Aorta (tissue), 5 donors: Measurements from ENCODE around the gene COA7. TPM values are rescaled to one million over a fixed set of nuclear protein-coding genes. Genes with fewer than 3 reads are reported as not detected.

Experiments used
- ATAC-seq: fragments of 200-7000 bp; cut with Tn5 transposase; one replicate; pipeline ENCODE4 v1.9.1; 2022; ENCODE audit warnings: moderate library complexity; ENCODE audit not compliant: low FRiP score
- DNase-seq, 2 donors: peaks; one replicate each; pipeline ENCODE4 v3.0.0-alpha.2; 2020
- H3K27ac ChIP-seq, 2 donors: one replicate each; pipeline ENCODE4 v1.5.1; 2013; ENCODE audit warnings: low read length in 2 of 2, mild to moderate bottlenecking in 2 of 2, moderate library complexity in 2 of 2, control low read depth in 1 of 2, inconsistent platforms in 1 of 2, low read depth in 1 of 2
- H3K27me3 ChIP-seq, 2 donors: one replicate each; pipeline ENCODE4 v1.6.1; 2013; ENCODE audit warnings: control low read depth in 1 of 2, low read length in 1 of 2, mild to moderate bottlenecking in 1 of 2, moderate library complexity in 1 of 2; ENCODE audit not compliant: insufficient read depth in 2 of 2, control insufficient read depth in 1 of 2
- H3K36me3 ChIP-seq, 2 donors: one replicate each; pipeline ENCODE4 v1.6.1; 2013; ENCODE audit warnings: control low read depth in 1 of 2, low read length in 1 of 2, mild to moderate bottlenecking in 1 of 2; ENCODE audit not compliant: insufficient read depth in 2 of 2, control insufficient read depth in 1 of 2
- H3K4me1 ChIP-seq, 2 donors: one replicate each; pipeline ENCODE4 v1.6.1; 2013; ENCODE audit warnings: low read length in 2 of 2, control low read depth in 1 of 2, mild to moderate bottlenecking in 1 of 2, moderate library complexity in 1 of 2; ENCODE audit not compliant: insufficient read depth in 2 of 2, control insufficient read depth in 1 of 2
- H3K4me3 ChIP-seq, 2 donors: one replicate each; pipeline ENCODE4 v1.5.1; 2013; ENCODE audit warnings: low read length in 2 of 2, control low read depth in 1 of 2, mild to moderate bottlenecking in 1 of 2
- H3K9me3 ChIP-seq: one replicate; pipeline ENCODE4 v1.6.1; 2013; ENCODE audit warnings: mild to moderate bottlenecking, low read length; ENCODE audit not compliant: control insufficient read depth
- WGBS, 2 donors: extraction: QIAGEN DNeasy Blood & Tissue Kit; methylation state at CpG; one replicate each; pipeline ENCODE4 v1.1.7; 2013; 5-methylcytosine and 5-hydroxymethylcytosine counted together
- intact Hi-C, 2 donors: fragments of 100-400 bp; cut with DNase I; formaldehyde crosslinking; loops; one replicate each; pipeline versions ENCODE4 v1.14.2 to v1.15.0; 2022
- polyA plus RNA-seq, 2 donors: library from polyadenylated mRNA; stranded (reverse); fragments of 200-250 nt; gene quantifications; one replicate each; pipeline ENCODE4 v1.2.3, GENCODE V29; 2013
- total RNA-seq, 2 donors: library from RNA; stranded (reverse); fragmentation: NEBNext Ultra II Directional; extraction: Animal tissue kit (Norgen Biotek cat#: 25700); gene quantifications; one replicate each; pipeline ENCODE4 v1.2.1, GENCODE V29; 2021
- donor health status: healthy with polysubstance abuse.
- donor health status: Bipolar disorder and iron deficiency.
- donor health status: DM: no; HTN: no; CAD: no.
- donor health status: DM: no; HTN: no; CAD: no.
- donor health status: DM: yes; HTN: yes; CAD: no.

Gene COA7
- total and polyA plus RNA-seq, 4 donors = 3.2 to 10.5 (median 7.5) TPM

- H3K9me3 ChIP-seq = no peaks in the 10 kb centered on the region
- DNase-seq (no peak), ATAC-seq (no peak)
- no peaks in the 10 kb centered on the region for H3K4me1 ChIP-seq
- no peak overlapping the region for H3K27ac ChIP-seq
- H3K36me3 ChIP-seq = no peaks in the 10 kb centered on the region
- no peaks in the 10 kb centered on the region for H3K27me3 ChIP-seq
- H3K4me3 ChIP-seq = no peak overlapping the region
- WGBS, 2 donors = 94 to 100% methylated on average over 1 of the region's 1 CpG
- intact Hi-C loops = no loop called here
These were observed 19.1 kb downstream of the COA7 start for GRCh38 chr1:52679048-52679447.

- no peaks in the 10 kb centered on the region for H3K27me3 ChIP-seq
- 61 to 66% methylated on average over 6 of the region's 6 CpGs for WGBS, 2 donors
- H3K4me1 ChIP-seq = no peaks in the 10 kb centered on the region
- DNase-seq (no peak), ATAC-seq (no peak)
- intact Hi-C loops = no loop called here
- H3K27ac ChIP-seq = no peak overlapping the region
- no peaks in the 10 kb centered on the region for H3K36me3 ChIP-seq
- H3K4me3 ChIP-seq = no peak overlapping the region
- no peaks in the 10 kb centered on the region for H3K9me3 ChIP-seq
These were observed 20.9 kb downstream of the COA7 start for GRCh38 chr1:52677076-52677806.

GRCh38 chr1:52676249-52676903 lies 21.8 kb downstream of the COA7 start:
- Histone ChIP-seq H3K4me1 (no peaks in the 10 kb centered on the region), H3K27ac (no peak overlapping the region), H3K4me3 (no peak overlapping the region), H3K9me3 (no peaks in the 10 kb centered on the region), H3K27me3 (no peaks in the 10 kb centered on the region), H3K36me3 (no peaks in the 10 kb centered on the region)
- ATAC-seq (peak; percentile 64), DNase-seq (peak in 1 of 2 donors; percentile 87)
- intact Hi-C loops = no loop called here
- WGBS, 2 donors = 64 to 66% methylated on average over 8 of the region's 8 CpGs

- no peak for ATAC-seq
- 60 to 66% methylated on average over 6 of the region's 6 CpGs for WGBS, 2 donors
- H3K4me3 ChIP-seq = no peak overlapping the region
- H3K27ac ChIP-seq = no peak overlapping the region
- no peaks in the 10 kb centered on the region for H3K9me3 ChIP-seq
- H3K4me1 ChIP-seq = no peaks in the 10 kb centered on the region
- no peaks in the 10 kb centered on the region for H3K27me3 ChIP-seq
- intact Hi-C loops = no loop called here
- H3K36me3 ChIP-seq = no peaks in the 10 kb centered on the region
- no peak for DNase-seq
These were observed 23.4 kb downstream of the COA7 start for GRCh38 chr1:52674497-52675384.

- ATAC-seq = no peak
- H3K4me1 ChIP-seq = no peaks in the 10 kb centered on the region
- no peaks in the 10 kb centered on the region for H3K36me3 ChIP-seq
- no peak for DNase-seq
- H3K27me3 ChIP-seq = no peaks in the 10 kb centered on the region
- H3K9me3 ChIP-seq = no peaks in the 10 kb centered on the region
- no peak overlapping the region for H3K4me3 ChIP-seq
- intact Hi-C loops = no loop called here
- WGBS, 2 donors = 82 to 91% methylated on average over 4 of the region's 4 CpGs
- H3K27ac ChIP-seq = no peak overlapping the region
These were observed 24.6 kb downstream of the COA7 start for GRCh38 chr1:52673513-52673912.

GRCh38 chr1:52672946-52673345 lies 25.2 kb downstream of the COA7 start:
- 6 to 14% methylated on average over 1 of the region's 1 CpG for WGBS, 2 donors
- Histone ChIP-seq H3K4me1 (no peaks in the 10 kb centered on the region), H3K4me3 (no peak overlapping the region), H3K36me3 (no peaks in the 10 kb centered on the region), H3K27ac (no peak overlapping the region), H3K9me3 (no peaks in the 10 kb centered on the region), H3K27me3 (no peaks in the 10 kb centered on the region)
- ATAC-seq = no peak
- no peak for DNase-seq
- intact Hi-C loops = no loop called here

GRCh38 chr1:52670604-52671003 lies 27.5 kb downstream of the COA7 start:
- Histone ChIP-seq H3K27me3 (no peaks in the 10 kb centered on the region), H3K4me1 (no peaks in the 10 kb centered on the region), H3K9me3 (no peaks in the 10 kb centered on the region), H3K36me3 (no peaks in the 10 kb centered on the region), H3K4me3 (no peak overlapping the region), H3K27ac (no peak overlapping the region)
- DNase-seq (no peak), ATAC-seq (no peak)
- WGBS, 2 donors = 56 to 74% methylated on average over 2 of the region's 2 CpGs
- intact Hi-C loops = no loop called here

GRCh38 chr1:52669696-52670095 lies 28.5 kb downstream of the COA7 start:
- no peaks in the 10 kb centered on the region for H3K4me1 ChIP-seq
- no peak overlapping the region for H3K4me3 ChIP-seq
- H3K27me3 ChIP-seq = no peaks in the 10 kb centered on the region
- H3K36me3 ChIP-seq = no peaks in the 10 kb centered on the region
- no peaks in the 10 kb centered on the region for H3K9me3 ChIP-seq
- ATAC-seq (no peak), DNase-seq (no peak)
- WGBS, 2 donors = 94 to 95% methylated on average over 1 of the region's 1 CpG
- intact Hi-C loops = no loop called here
- no peak overlapping the region for H3K27ac ChIP-seq
